ENCODE data around the gene BICRA.

GRCh38 chr19:47649588-47649987 is 40.7 kb downstream of the BICRA start:
- TF ChIP-seq CTCF (IDR thresholded peaks at IDR 0.05; ENCODE audit: insufficient read depth, low read length) (no peak), POLR2AphosphoS5 (IDR thresholded peaks at IDR 0.05; ENCODE audit: low read depth) (no peak)

Measured in HL-60 (cell line).